Ectodermal cell (in vitro differentiated cells): Measurements from ENCODE around the gene KYNU.
"Not testable (repeated sequence)": the region's sequence is repeated elsewhere in the genome, so short reads cannot be mapped to it uniquely, and the experiment has no call there.

Experiments used
- H3K27ac ChIP-seq: 2 replicates; pipeline ENCODE4 v1.7.0; 2013; ENCODE audit warnings: mild to moderate bottlenecking, low read depth, low read length; ENCODE audit not compliant: insufficient read depth, poor library complexity, severe bottlenecking
- H3K27me3 ChIP-seq: 2 replicates; pipeline ENCODE4 v1.7.0; 2013; ENCODE audit warnings: mild to moderate bottlenecking, low read length; ENCODE audit not compliant: insufficient read depth, control insufficient read depth, poor library complexity, severe bottlenecking
- H3K36me3 ChIP-seq: one replicate; pipeline ENCODE4 v1.7.0; 2013; ENCODE audit warnings: low read length; ENCODE audit not compliant: control insufficient read depth, insufficient read depth
- H3K4me1 ChIP-seq: one replicate; pipeline ENCODE4 v1.7.0; 2013; ENCODE audit warnings: low read length; ENCODE audit not compliant: control insufficient read depth, insufficient read depth
- H3K4me3 ChIP-seq: 2 replicates; pipeline ENCODE4 v1.7.0; 2013; ENCODE audit warnings: low read depth, low read length, control low read depth; ENCODE audit not compliant: insufficient read depth
- H3K9me3 ChIP-seq: 2 replicates; pipeline ENCODE4 v1.7.0; 2013; ENCODE audit warnings: mild to moderate bottlenecking, low read length, moderate library complexity; ENCODE audit not compliant: control insufficient read depth
- WGBS, 2 experiments: methylation state at CpG; one replicate each; pipeline ENCODE4 v1.1.7; 2013; ENCODE audit warnings: missing lambda C conversion rate in 2 of 2; 5-methylcytosine and 5-hydroxymethylcytosine counted together

The KYNU gene

DNA sequence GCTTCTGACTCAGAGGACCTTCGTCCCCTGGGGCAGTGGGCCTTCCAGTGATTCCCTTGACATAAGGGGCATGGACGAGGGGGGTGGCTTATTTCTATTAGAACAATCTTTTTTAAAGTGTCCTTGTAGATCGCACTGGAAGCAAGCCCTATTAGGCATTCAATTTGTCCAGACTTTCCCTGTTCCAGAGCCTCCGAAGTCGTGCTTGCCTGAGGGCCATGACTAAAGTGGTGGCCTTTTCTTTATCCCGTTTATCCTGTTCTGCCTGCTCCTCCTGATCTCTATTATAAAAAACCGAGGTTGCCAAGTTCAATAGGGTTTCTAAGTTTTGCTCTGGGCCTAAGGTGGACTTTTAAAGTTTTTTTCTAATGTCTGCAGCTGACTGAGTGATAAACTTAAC is 26.3 kb downstream of the KYNU start:
- not testable (repeated sequence) for H3K9me3 ChIP-seq, H3K27ac ChIP-seq, H3K4me1 ChIP-seq, H3K4me3 ChIP-seq, H3K36me3 ChIP-seq, H3K27me3 ChIP-seq
- 90% methylated on average over 6 to 7 of the region's 7 CpGs for WGBS, 2 experiments

- 88 to 100% methylated on average over 1 to 2 of the region's 2 CpGs for whole genome bisulfite sequencing, 2 experiments
- Histone ChIP-seq H3K4me3 (no peak overlapping the region), H3K9me3 (no peaks in the 10 kb centered on the region)
Observed at GRCh38 chr2:142907653-142908052, 30.2 kb downstream of the KYNU start.

DNA sequence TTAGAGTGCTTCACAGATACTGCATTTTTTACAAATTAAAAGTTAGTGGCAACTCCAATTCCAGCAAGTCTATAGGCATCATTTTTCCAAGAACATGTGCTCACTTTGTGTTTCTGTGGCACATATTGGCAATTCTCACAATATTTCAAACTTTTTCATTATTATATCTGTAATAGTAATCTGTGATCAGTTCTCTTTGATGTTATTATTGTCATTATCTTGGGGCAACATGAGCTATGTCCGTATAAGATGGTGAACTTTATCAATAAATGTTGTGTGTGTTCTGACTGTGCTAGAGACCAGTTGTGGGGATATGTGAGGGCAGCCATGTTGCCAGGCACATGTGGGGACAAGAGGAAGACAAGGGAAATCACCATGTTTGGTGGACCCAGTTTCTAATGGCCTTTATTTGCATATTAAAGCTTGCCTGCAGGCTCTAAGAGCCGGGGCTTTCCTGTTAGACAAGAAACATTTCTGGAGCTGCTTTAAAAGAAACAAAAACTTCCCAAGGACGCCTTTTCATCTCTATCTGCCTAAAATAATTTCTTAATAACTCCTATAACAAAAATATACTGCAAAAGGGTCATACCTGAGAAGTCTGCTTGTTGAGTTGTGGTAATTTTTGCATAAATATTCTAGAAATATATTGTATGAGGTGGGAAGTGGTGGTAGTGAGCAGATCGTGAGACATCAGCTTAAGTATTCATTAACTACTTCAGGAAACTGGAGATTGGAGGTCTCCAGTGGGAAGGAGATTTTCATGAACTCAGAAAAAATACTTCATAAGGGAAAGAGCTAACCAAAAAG is 37.2 kb downstream of the KYNU start:
- H3K4me1 ChIP-seq, result no peaks in the 10 kb centered on the region
- 78 to 80% methylated on average over 3 to 4 of the region's 4 CpGs for WGBS, 2 experiments
- no peak overlapping the region for H3K27ac ChIP-seq
- H3K4me3 ChIP-seq, result no peak overlapping the region
- H3K36me3 ChIP-seq, result no peaks in the 10 kb centered on the region
- H3K9me3 ChIP-seq, result no peaks in the 10 kb centered on the region
- no peaks in the 10 kb centered on the region for H3K27me3 ChIP-seq

More at GRCh38 chr2:142907653-142908052, 30.2 kb downstream of the KYNU start:
- Histone ChIP-seq H3K4me1 (no peaks in the 10 kb centered on the region), H3K27me3 (no peaks in the 10 kb centered on the region), H3K27ac (no peak overlapping the region), H3K36me3 (no peaks in the 10 kb centered on the region)

DNA sequence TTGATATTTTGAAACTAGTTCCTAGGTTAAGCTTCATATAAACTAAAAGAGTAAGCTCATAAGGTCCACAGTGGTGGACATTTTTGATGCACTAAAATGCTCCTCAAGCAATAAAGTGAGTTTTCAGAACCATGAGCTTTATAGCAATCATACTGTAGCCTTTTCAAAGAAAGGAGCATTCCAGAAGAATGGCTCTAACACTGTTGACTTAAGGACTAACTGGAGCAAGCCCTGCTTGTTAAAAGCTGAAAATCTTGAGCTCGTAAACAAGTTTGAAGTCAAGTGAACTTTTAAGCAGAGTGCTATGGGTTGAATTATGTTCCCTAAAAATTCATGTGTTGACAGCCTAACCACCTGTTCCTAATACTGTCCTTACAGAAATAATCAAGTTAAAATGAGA is 38.0 kb downstream of the KYNU start:
- H3K27me3 ChIP-seq, result no peaks in the 10 kb centered on the region
- H3K36me3 ChIP-seq, result no peaks in the 10 kb centered on the region
- H3K27ac ChIP-seq, result no peak overlapping the region
- no peak overlapping the region for H3K4me3 ChIP-seq
- H3K4me1 ChIP-seq, result no peaks in the 10 kb centered on the region
- H3K9me3 ChIP-seq, result no peaks in the 10 kb centered on the region
- 95 to 97% methylated on average over 1 of the region's 1 CpG for WGBS, 2 experiments

DNA sequence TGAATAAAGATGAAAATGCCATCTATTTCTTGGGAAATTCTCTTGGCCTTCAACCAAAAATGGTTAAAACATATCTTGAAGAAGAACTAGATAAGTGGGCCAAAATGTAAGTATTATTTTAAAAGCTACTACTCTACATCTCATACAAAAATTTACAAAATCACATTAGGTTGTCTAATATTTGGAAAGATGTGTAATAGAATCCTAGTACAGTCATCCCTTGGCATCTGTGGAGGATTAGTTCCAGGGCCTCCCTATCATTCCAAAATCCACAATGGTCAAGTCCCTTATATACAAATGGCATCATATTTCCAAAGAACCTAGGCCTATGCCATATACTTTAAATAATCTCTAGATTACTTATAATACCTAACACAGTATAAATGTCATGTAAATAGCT is 41.2 kb downstream of the KYNU start:
- Histone ChIP-seq H3K4me1 (no peaks in the 10 kb centered on the region), H3K9me3 (no peaks in the 10 kb centered on the region), H3K27me3 (no peaks in the 10 kb centered on the region), H3K27ac (no peak overlapping the region), H3K4me3 (no peak overlapping the region), H3K36me3 (no peaks in the 10 kb centered on the region)

GRCh38 chr2:142920571-142920970 is 43.1 kb downstream of the KYNU start:
- no peaks in the 10 kb centered on the region for H3K27me3 ChIP-seq
- no peaks in the 10 kb centered on the region for H3K36me3 ChIP-seq

GRCh38 chr2:142926445-142926844 is 49.0 kb downstream of the KYNU start:
- Histone ChIP-seq H3K4me1 (no peaks in the 10 kb centered on the region), H3K36me3 (no peaks in the 10 kb centered on the region), H3K27me3 (no peaks in the 10 kb centered on the region), H3K27ac (no peak overlapping the region), H3K4me3 (no peak overlapping the region), H3K9me3 (no peaks in the 10 kb centered on the region)
- 90 to 92% methylated on average over 4 of the region's 4 CpGs for WGBS, 2 experiments

More at GRCh38 chr2:142920571-142920970, 43.1 kb downstream of the KYNU start:
- no peak overlapping the region for H3K27ac ChIP-seq
- H3K9me3 ChIP-seq, result no peaks in the 10 kb centered on the region
- 87 to 94% methylated on average over 3 of the region's 3 CpGs for WGBS, 2 experiments
- H3K4me3 ChIP-seq, result no peak overlapping the region
- H3K4me1 ChIP-seq, result no peaks in the 10 kb centered on the region

- H3K4me1 ChIP-seq, result no peaks in the 10 kb centered on the region
- WGBS, 2 experiments, result 95% methylated on average over 22 of the region's 22 CpGs
- no peak overlapping the region for H3K4me3 ChIP-seq
- no peak overlapping the region for H3K27ac ChIP-seq
- H3K9me3 ChIP-seq, result no peaks in the 10 kb centered on the region
- no peaks in the 10 kb centered on the region for H3K27me3 ChIP-seq
- no peaks in the 10 kb centered on the region for H3K36me3 ChIP-seq
Observed at GRCh38 chr2:142930835-142931398, 53.5 kb downstream of the KYNU start.

DNA sequence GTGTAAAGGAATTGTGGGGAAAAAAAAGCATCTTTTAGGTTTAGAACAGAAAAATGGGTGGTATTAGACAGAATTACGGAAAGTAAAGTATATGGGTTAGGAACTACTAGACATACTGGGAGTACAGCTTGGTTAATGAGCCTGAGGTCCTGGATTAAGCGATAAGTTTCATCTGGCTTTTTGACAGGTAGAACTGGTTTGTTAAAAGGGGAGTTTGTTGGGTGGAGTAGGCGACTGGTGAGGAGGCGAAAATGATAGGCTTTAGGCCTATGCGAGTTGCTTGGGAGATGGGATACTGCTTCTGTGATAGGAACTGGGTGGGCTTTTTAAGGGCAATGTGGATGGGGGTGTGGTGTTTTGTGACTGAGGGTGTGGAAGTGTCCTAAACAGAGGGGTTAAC is 56.5 kb downstream of the KYNU start:
- no peak overlapping the region for H3K27ac ChIP-seq
- H3K36me3 ChIP-seq, result no peaks in the 10 kb centered on the region
- 95 to 98% methylated on average over 5 of the region's 5 CpGs for WGBS, 2 experiments
- no peaks in the 10 kb centered on the region for H3K4me1 ChIP-seq
- H3K4me3 ChIP-seq, result no peak overlapping the region
- H3K27me3 ChIP-seq, result no peaks in the 10 kb centered on the region
- H3K9me3 ChIP-seq, result no peaks in the 10 kb centered on the region

DNA sequence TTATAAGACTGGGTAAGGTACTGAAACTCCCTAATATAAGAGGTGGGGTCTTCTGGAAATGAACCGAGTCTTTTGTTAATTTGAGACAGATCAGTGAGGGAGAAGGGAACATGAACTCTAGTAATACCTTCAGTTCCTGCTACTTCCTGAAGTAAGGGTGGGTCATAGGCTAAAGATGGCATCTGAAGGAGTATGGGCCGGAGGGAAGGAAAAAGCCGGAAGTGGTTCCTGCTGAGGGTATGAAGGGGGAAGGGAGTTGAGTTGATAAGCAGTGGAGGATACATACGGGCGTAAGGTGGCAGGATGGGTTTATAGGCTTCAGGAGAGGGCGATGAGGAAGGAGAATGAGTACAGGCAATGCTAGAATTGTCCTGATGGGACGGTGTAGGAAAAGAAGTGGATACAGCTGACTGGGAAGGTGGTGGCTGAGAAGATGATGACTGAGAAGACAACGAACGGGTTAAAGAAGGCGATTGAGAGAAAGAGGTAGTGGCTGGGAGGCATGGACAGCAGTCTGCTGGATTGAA is 58.2 kb downstream of the KYNU start:
- no peaks in the 10 kb centered on the region for H3K36me3 ChIP-seq
- no peaks in the 10 kb centered on the region for H3K4me1 ChIP-seq
- no peaks in the 10 kb centered on the region for H3K27me3 ChIP-seq
- H3K27ac ChIP-seq, result no peak overlapping the region
- WGBS, 2 experiments, result 94 to 95% methylated on average over 10 of the region's 10 CpGs
- H3K9me3 ChIP-seq, result no peaks in the 10 kb centered on the region
- no peak overlapping the region for H3K4me3 ChIP-seq
